HepG2 (cell line): ENCODE data around the gene TTPAL. TPM values are rescaled to one million over a fixed set of nuclear protein-coding genes. Genes with fewer than 3 reads are reported as not detected.

ENCODE experiments used
- CHCHD3 ChIP-seq: sonication (generic); formaldehyde crosslinking; IDR thresholded peaks from 2 replicates; pipeline ENCODE4 v1.8.0; 2022; ENCODE audit warnings: mild to moderate bottlenecking, missing genetic modification reagents, moderate library complexity
- FOXO1 ChIP-seq: sonication (generic); formaldehyde crosslinking; IDR thresholded peaks from 2 replicates; pipeline ENCODE4 v1.4.0; 2020; ENCODE audit warnings: missing genetic modification reagents
- SIX4 ChIP-seq: sonication (generic); formaldehyde crosslinking; IDR thresholded peaks from 2 replicates; pipeline ENCODE4 v1.4.0; 2020; ENCODE audit warnings: missing genetic modification reagents
- SNAI1 ChIP-seq: sonication (generic); formaldehyde crosslinking; IDR thresholded peaks from 2 replicates; pipeline ENCODE4 v1.5.0; 2020; ENCODE audit warnings: mild to moderate bottlenecking, missing genetic modification reagents, borderline replicate concordance
- YY1 ChIP-seq: IDR thresholded peaks from 2 replicates; pipeline ENCODE4 v1.6.1; 2011; ENCODE audit warnings: low read length, low read depth, moderate library complexity, mild to moderate bottlenecking; ENCODE audit not compliant: insufficient read depth, insufficient replicate concordance
- ZBTB8A ChIP-seq: sonication (generic); formaldehyde crosslinking; IDR thresholded peaks from 2 replicates; pipeline ENCODE4 v1.4.0; 2020; ENCODE audit warnings: mild to moderate bottlenecking, low read depth, missing genetic modification reagents, borderline replicate concordance
- ZFX ChIP-seq: sonication (generic); formaldehyde crosslinking; IDR thresholded peaks from 2 replicates; pipeline ENCODE4 v1.4.0; 2020; ENCODE audit warnings: mild to moderate bottlenecking, low read depth, missing genetic modification reagents, moderate library complexity
- ZNF224 ChIP-seq: sonication (generic); formaldehyde crosslinking; IDR thresholded peaks from 2 replicates; pipeline ENCODE4 v1.5.0; 2020; ENCODE audit warnings: mild to moderate bottlenecking, missing genetic modification reagents
- ZNF44 ChIP-seq: sonication (generic); formaldehyde crosslinking; IDR thresholded peaks from 2 replicates; pipeline ENCODE4 v1.5.1; 2020; ENCODE audit warnings: mild to moderate bottlenecking, missing genetic modification reagents
- ZNF775 ChIP-seq: sonication (generic); formaldehyde crosslinking; IDR thresholded peaks from 2 replicates; pipeline ENCODE4 v1.4.0; 2020; ENCODE audit warnings: missing genetic modification reagents, mild to moderate bottlenecking, moderate library complexity, borderline replicate concordance
- polyA plus RNA-seq, 8 experiments: library from polyadenylated mRNA; depleted of rRNA in 3 of 8; stranded (reverse) in 7 of 8; unstranded in 1 of 8; fragments of >200 nt; fragmentation: Illumina TruSeq in 4 of 8; extraction: Trizol in 4 of 8; gene quantifications; 2 replicates each; pipeline versions ENCODE4 v1.2.1 to v1.2.3, GENCODE V29; 2011 to 2016; ENCODE audit warnings: low read depth in 4 of 8, missing spikeins in 1 of 8, mixed read lengths in 1 of 8; ENCODE audit not compliant: insufficient read depth in 1 of 8
- total RNA-seq, 5 experiments: library from RNA; depleted of rRNA; stranded (reverse); fragments of >200 nt; fragmentation: Illumina TruSeq; extraction: Trizol; gene quantifications; 2 replicates each; pipeline ENCODE4 v1.2.3, GENCODE V29; 2016; ENCODE audit warnings: low read depth in 1 of 5
- TF ChIP-seq, protein P1 (sequence below): sonication (generic); formaldehyde crosslinking; IDR thresholded peaks from 2 replicates; pipeline ENCODE4 v1.4.0; 2020; ENCODE audit warnings: missing genetic modification reagents, mild to moderate bottlenecking, borderline replicate concordance
- TF ChIP-seq, protein P2 (sequence below): sonication (generic); formaldehyde crosslinking; IDR thresholded peaks from 2 replicates; pipeline ENCODE4 v1.4.0; 2020; ENCODE audit warnings: missing genetic modification reagents, borderline replicate concordance
- TF ChIP-seq, protein P3 (sequence below), 2 experiments: fragments of 450-650 bp in 1 of 2; sonication (generic) in 1 of 2; formaldehyde crosslinking in 1 of 2; IDR thresholded peaks; 2 replicates each; pipeline versions ENCODE4 v1.6.1 to v1.8.0; 2016 to 2022; ENCODE audit warnings: antibody characterized with exemption in 1 of 2, mild to moderate bottlenecking in 1 of 2, missing genetic modification reagents in 1 of 2

TTPAL gene
- total and polyA plus RNA-seq, 2 of the 13 experiments (the other 11 are each of a cell fraction or from before 2014, with no cell fraction given) = 4.3 to 18.8 TPM

DNA sequence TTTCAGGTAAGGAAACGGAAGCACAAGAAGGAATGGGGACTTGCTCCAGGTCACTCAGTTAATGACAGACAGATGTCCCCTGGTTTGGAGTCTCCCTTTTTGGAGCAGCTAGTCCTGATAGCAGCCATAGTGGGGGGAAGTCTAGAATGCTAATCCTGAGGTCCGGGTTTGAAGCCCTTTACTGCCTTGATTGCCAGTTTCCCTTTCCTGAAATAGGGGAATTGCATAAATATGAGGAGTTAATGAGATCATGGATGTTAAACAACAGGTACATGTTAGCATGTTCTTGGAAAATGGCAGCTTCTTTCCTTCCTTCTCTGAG, 341 bp upstream of the TTPAL start (continued):
- TF ChIP-seq, protein P1, sequence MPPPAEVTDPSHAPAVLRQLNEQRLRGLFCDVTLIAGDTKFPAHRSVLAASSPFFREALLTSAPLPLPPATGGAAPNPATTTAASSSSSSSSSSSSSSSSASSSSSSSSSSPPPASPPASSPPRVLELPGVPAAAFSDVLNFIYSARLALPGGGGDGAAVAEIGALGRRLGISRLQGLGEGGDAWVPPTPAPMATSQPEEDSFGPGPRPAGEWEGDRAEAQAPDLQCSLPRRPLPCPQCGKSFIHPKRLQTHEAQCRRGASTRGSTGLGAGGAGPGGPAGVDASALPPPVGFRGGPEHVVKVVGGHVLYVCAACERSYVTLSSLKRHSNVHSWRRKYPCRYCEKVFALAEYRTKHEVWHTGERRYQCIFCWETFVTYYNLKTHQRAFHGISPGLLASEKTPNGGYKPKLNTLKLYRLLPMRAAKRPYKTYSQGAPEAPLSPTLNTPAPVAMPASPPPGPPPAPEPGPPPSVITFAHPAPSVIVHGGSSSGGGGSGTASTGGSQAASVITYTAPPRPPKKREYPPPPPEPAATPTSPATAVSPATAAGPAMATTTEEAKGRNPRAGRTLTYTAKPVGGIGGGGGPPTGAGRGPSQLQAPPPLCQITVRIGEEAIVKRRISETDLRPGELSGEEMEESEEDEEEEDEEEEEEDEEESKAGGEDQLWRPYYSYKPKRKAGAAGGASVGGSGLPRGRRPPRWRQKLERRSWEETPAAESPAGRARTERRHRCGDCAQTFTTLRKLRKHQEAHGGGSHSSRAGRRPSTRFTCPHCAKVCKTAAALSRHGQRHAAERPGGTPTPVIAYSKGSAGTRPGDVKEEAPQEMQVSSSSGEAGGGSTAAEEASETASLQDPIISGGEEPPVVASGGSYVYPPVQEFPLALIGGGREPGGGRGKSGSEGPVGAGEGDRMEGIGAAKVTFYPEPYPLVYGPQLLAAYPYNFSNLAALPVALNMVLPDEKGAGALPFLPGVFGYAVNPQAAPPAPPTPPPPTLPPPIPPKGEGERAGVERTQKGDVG (CRISPR knock-in tag) = no peak
- TF ChIP-seq, protein P2, sequence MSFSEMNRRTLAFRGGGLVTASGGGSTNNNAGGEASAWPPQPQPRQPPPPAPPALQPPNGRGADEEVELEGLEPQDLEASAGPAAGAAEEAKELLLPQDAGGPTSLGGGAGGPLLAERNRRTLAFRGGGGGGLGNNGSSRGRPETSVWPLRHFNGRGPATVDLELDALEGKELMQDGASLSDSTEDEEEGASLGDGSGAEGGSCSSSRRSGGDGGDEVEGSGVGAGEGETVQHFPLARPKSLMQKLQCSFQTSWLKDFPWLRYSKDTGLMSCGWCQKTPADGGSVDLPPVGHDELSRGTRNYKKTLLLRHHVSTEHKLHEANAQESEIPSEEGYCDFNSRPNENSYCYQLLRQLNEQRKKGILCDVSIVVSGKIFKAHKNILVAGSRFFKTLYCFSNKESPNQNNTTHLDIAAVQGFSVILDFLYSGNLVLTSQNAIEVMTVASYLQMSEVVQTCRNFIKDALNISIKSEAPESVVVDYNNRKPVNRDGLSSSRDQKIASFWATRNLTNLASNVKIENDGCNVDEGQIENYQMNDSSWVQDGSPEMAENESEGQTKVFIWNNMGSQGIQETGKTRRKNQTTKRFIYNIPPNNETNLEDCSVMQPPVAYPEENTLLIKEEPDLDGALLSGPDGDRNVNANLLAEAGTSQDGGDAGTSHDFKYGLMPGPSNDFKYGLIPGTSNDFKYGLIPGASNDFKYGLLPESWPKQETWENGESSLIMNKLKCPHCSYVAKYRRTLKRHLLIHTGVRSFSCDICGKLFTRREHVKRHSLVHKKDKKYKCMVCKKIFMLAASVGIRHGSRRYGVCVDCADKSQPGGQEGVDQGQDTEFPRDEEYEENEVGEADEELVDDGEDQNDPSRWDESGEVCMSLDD = no peak
- TF ChIP-seq ZNF775 (peak; percentile 28; the same call in 1 of the 2 replicates), SIX4 (CRISPR knock-in tag) (no peak), SNAI1 (CRISPR knock-in tag) (0 out of 2 replicates have a peak, but pooled peaks have one; percentile 9), YY1 (no peak), ZNF44 (CRISPR knock-in tag) (no peak), FOXO1 (CRISPR knock-in tag) (no peak), ZBTB8A (CRISPR knock-in tag) (no peak), ZNF224 (CRISPR knock-in tag) (no peak), ZFX (no peak), CHCHD3 (no peak; the same call in 1 of the 2 replicates)
- TF ChIP-seq, protein P3, sequence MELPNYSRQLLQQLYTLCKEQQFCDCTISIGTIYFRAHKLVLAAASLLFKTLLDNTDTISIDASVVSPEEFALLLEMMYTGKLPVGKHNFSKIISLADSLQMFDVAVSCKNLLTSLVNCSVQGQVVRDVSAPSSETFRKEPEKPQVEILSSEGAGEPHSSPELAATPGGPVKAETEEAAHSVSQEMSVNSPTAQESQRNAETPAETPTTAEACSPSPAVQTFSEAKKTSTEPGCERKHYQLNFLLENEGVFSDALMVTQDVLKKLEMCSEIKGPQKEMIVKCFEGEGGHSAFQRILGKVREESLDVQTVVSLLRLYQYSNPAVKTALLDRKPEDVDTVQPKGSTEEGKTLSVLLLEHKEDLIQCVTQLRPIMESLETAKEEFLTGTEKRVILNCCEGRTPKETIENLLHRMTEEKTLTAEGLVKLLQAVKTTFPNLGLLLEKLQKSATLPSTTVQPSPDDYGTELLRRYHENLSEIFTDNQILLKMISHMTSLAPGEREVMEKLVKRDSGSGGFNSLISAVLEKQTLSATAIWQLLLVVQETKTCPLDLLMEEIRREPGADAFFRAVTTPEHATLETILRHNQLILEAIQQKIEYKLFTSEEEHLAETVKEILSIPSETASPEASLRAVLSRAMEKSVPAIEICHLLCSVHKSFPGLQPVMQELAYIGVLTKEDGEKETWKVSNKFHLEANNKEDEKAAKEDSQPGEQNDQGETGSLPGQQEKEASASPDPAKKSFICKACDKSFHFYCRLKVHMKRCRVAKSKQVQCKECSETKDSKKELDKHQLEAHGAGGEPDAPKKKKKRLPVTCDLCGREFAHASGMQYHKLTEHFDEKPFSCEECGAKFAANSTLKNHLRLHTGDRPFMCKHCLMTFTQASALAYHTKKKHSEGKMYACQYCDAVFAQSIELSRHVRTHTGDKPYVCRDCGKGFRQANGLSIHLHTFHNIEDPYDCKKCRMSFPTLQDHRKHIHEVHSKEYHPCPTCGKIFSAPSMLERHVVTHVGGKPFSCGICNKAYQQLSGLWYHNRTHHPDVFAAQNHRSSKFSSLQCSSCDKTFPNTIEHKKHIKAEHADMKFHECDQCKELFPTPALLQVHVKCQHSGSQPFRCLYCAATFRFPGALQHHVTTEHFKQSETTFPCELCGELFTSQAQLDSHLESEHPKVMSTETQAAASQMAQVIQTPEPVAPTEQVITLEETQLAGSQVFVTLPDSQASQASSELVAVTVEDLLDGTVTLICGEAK (IDR thresholded peaks at IDR 0.05) = no peak
- TF ChIP-seq, protein P3 (CRISPR knock-in tag; IDR thresholded peaks at IDR 0.05) = no peak
